Measurements from ENCODE around the gene KRTAP3-2. TPM values are rescaled to one million over a fixed set of nuclear protein-coding genes. Genes with fewer than 3 reads are reported as not detected.

The KRTAP3-2 gene
- total RNA-seq, 2 donors from 2014 or later, result not detected

GRCh38 chr17:41013606-41014005 lies 13.9 kb upstream of the KRTAP3-2 start:
- intact Hi-C loops (cut with DNase I), result no loop called here
- Histone ChIP-seq H3K9me3 (no peaks in the 10 kb centered on the region), H3K9ac (ENCODE audit: low read depth in 2 of 2, low read length in 2 of 2) (no peak overlapping the region), H3K27me3 (no peaks in the 10 kb centered on the region), H3K4me1 (no peaks in the 10 kb centered on the region), H3K36me3 (no peaks in the 10 kb centered on the region), H3K27ac (no peak overlapping the region), H3K4me3 (no peak overlapping the region)
- DNase-seq, result no peak
- no peak for TF ChIP-seq CTCF (IDR thresholded peaks at IDR 0.05)

- Histone ChIP-seq H3K27ac (no peak overlapping the region), H3K9ac (ENCODE audit: low read depth in 2 of 2, low read length in 2 of 2) (no peak overlapping the region), H3K36me3 (no peaks in the 10 kb centered on the region), H3K4me3 (no peak overlapping the region), H3K9me3 (no peaks in the 10 kb centered on the region), H3K4me1 (no peaks in the 10 kb centered on the region), H3K27me3 (no peaks in the 10 kb centered on the region)
- intact Hi-C loops (cut with DNase I), result no loop called here
- no peak for DNase-seq
- no peak for TF ChIP-seq CTCF (IDR thresholded peaks at IDR 0.05)
Observed at GRCh38 chr17:41013181-41013580, 13.5 kb upstream of the KRTAP3-2 start.

- Histone ChIP-seq H3K4me1 (no peaks in the 10 kb centered on the region), H3K36me3 (no peaks in the 10 kb centered on the region), H3K9me3 (no peaks in the 10 kb centered on the region), H3K4me3 (no peak overlapping the region), H3K27me3 (no peaks in the 10 kb centered on the region), H3K9ac (ENCODE audit: low read depth in 2 of 2, low read length in 2 of 2) (no peak overlapping the region), H3K27ac (no peak overlapping the region)
- DNase-seq, result no peak
- intact Hi-C loops (cut with DNase I), result no loop called here
- no peak for TF ChIP-seq CTCF (IDR thresholded peaks at IDR 0.05)
Observed at GRCh38 chr17:41012326-41013120, 12.8 kb upstream of the KRTAP3-2 start.

- intact Hi-C loops (cut with DNase I), result no loop called here
- TF ChIP-seq CTCF (IDR thresholded peaks at IDR 0.05), result no peak
- no peaks in the 10 kb centered on the region for H3K4me1 ChIP-seq
- no peaks in the 10 kb centered on the region for H3K9me3 ChIP-seq
- no peaks in the 10 kb centered on the region for H3K36me3 ChIP-seq
- H3K27ac ChIP-seq, result no peak overlapping the region
- H3K27me3 ChIP-seq, result no peaks in the 10 kb centered on the region
- H3K9ac ChIP-seq (ENCODE audit: low read depth in 2 of 2, low read length in 2 of 2), result no peak overlapping the region
- no peak overlapping the region for H3K4me3 ChIP-seq
- DNase-seq, result no peak
Observed at GRCh38 chr17:41010441-41010840, 10.7 kb upstream of the KRTAP3-2 start.

GRCh38 chr17:41009936-41010335 lies 10.2 kb upstream of the KRTAP3-2 start:
- H3K4me1 ChIP-seq, result no peaks in the 10 kb centered on the region
- TF ChIP-seq CTCF (IDR thresholded peaks at IDR 0.05), result no peak
- H3K27ac ChIP-seq, result no peak overlapping the region
- H3K9me3 ChIP-seq, result no peaks in the 10 kb centered on the region
- no peak for DNase-seq
- no peaks in the 10 kb centered on the region for H3K27me3 ChIP-seq
- H3K4me3 ChIP-seq, result no peak overlapping the region
- no peak overlapping the region for H3K9ac ChIP-seq (ENCODE audit: low read depth in 2 of 2, low read length in 2 of 2)
- intact Hi-C loops (cut with DNase I), result no loop called here
- H3K36me3 ChIP-seq, result no peaks in the 10 kb centered on the region
